Progenitor cell of endocrine pancreas (in vitro differentiated cells): ENCODE results near the gene KRT24. TPM values are rescaled to one million over a fixed set of nuclear protein-coding genes. Genes with fewer than 3 reads are reported as not detected.

Experiments used
- DNase-seq: peaks from one replicate; pipeline ENCODE4 v3.0.0; 2021; ENCODE audit warnings: low spot score; ENCODE audit not compliant: unreplicated experiment
- H3K27ac Mint-ChIP-seq: 2 replicates; pipeline ENCODE4 v1.8.0; 2021; ENCODE audit warnings: mild to moderate bottlenecking, moderate library complexity, mixed read lengths
- H3K27me3 Mint-ChIP-seq: 2 replicates; pipeline ENCODE4 v1.8.0; 2021; ENCODE audit warnings: mixed read lengths
- H3K36me3 Mint-ChIP-seq: 2 replicates; pipeline ENCODE4 v1.8.0; 2022; ENCODE audit warnings: mixed read lengths; ENCODE audit not compliant: insufficient read depth
- H3K4me1 Mint-ChIP-seq: 2 replicates; pipeline ENCODE4 v1.8.0; 2021; ENCODE audit warnings: low read depth, mixed read lengths
- H3K4me3 Mint-ChIP-seq: 2 replicates; pipeline ENCODE4 v1.8.0; 2021; ENCODE audit warnings: low read depth, mild to moderate bottlenecking, moderate library complexity, mixed read lengths
- H3K9me3 Mint-ChIP-seq: 2 replicates; pipeline ENCODE4 v1.8.0; 2021; ENCODE audit warnings: low read depth, mixed read lengths
- CTCF ChIP-seq: fragments of 200-600 bp; sonication (generic); IDR thresholded peaks from one replicate; pipeline ENCODE4 v1.5.0; 2021; ENCODE audit warnings: antibody characterized with exemption, mild to moderate bottlenecking; ENCODE audit not compliant: unreplicated experiment
- total RNA-seq: library from RNA; stranded (reverse); gene quantifications from 2 replicates; pipeline ENCODE4 v1.2.1, GENCODE V29; 2021

KRT24 gene
- total RNA-seq, 1 donor from 2014 or later = not detected

DNA sequence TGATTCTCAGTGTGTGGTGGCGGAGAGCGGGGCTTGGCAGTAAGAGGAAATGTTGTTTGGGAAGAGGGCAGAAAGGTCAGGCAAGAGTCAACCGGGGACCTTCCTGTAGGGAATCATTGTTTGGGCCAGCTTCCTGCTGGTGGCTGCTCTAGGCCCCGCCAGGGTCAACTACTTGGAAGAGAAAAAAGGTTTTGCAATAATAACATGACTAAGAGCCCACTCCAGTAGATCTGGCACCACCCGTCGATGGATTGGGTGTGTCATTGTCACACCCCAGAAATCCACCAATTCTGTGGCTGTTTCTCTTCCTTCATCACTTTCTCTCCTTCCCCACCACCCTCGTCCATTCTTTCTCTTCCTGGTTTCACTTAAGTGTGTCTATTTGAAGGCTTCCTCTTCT is 4.2 kb upstream of the KRT24 start:
- H3K4me3 Mint-ChIP-seq = no peak overlapping the region
- no peak overlapping the region for H3K27ac Mint-ChIP-seq
- no peaks in the 10 kb centered on the region for H3K9me3 Mint-ChIP-seq
- H3K4me1 Mint-ChIP-seq = no peaks in the 10 kb centered on the region
- no peaks in the 10 kb centered on the region for H3K36me3 Mint-ChIP-seq
- H3K27me3 Mint-ChIP-seq = peaks cover 2% of the 10 kb centered on the region
- no peak for DNase-seq
- TF ChIP-seq CTCF = no peak

DNA sequence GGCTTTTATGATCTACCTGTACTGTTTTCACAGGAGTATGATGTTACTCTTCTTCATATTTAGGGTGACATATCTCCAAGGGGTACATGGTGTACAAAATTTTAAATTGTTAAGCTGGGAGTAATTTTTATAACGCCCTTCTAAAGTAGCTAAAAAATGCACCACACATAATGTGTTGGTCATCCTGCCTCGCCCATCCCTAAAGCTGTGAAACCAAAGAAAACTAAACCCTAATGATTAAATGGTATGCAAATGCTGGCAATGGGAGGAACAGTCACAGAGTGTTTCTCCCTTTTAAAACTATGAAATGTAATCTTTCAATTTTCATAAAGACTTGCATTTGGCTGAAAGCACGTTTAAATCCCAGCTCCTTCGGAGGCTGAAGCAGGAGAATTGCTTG is 2.0 kb upstream of the KRT24 start:
- DNase-seq = no peak
- Mint-ChIP-seq H3K36me3 (no peaks in the 10 kb centered on the region), H3K27me3 (peaks cover 2% of the 10 kb centered on the region), H3K9me3 (no peaks in the 10 kb centered on the region), H3K4me1 (no peaks in the 10 kb centered on the region), H3K4me3 (no peak overlapping the region), H3K27ac (no peak overlapping the region)
- no peak for TF ChIP-seq CTCF

DNA sequence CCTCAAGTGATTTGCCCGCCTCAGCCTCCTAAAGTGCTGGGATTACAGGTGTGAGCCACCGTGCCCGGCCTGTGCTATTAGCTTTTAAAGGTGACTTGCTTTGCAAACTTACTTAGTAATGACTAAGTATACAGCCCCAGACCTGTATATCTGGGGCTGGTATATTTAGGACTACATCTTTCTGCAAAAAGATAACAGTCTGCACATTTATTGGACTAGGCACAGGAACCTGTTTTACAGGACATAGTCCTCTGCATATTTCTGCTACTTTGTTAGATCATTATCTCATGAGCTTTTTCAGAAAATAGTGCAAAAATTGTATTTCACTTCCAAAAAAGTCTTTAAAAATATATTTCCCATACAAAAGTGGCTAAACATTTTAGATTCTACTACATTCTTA is 1.3 kb downstream of the KRT24 start:
- H3K9me3 Mint-ChIP-seq = no peaks in the 10 kb centered on the region
- no peak for DNase-seq

GRCh38 chr17:40699853-40700252 is 3.7 kb downstream of the KRT24 start:
- Mint-ChIP-seq H3K9me3 (no peaks in the 10 kb centered on the region), H3K4me1 (peaks cover 21% of the 10 kb centered on the region), H3K27me3 (peaks cover 2% of the 10 kb centered on the region), H3K27ac (no peak overlapping the region), H3K36me3 (no peaks in the 10 kb centered on the region), H3K4me3 (no peak overlapping the region)
- no peak for TF ChIP-seq CTCF
- no peak for DNase-seq

More for the DNA sequence above, 1.3 kb downstream of the KRT24 start:
- H3K36me3 Mint-ChIP-seq = no peaks in the 10 kb centered on the region
- peaks cover 6% of the 10 kb centered on the region for H3K4me1 Mint-ChIP-seq
- H3K27me3 Mint-ChIP-seq = peaks cover 2% of the 10 kb centered on the region
- no peak overlapping the region for H3K27ac Mint-ChIP-seq
- H3K4me3 Mint-ChIP-seq = no peak overlapping the region
- no peak for TF ChIP-seq CTCF

DNA sequence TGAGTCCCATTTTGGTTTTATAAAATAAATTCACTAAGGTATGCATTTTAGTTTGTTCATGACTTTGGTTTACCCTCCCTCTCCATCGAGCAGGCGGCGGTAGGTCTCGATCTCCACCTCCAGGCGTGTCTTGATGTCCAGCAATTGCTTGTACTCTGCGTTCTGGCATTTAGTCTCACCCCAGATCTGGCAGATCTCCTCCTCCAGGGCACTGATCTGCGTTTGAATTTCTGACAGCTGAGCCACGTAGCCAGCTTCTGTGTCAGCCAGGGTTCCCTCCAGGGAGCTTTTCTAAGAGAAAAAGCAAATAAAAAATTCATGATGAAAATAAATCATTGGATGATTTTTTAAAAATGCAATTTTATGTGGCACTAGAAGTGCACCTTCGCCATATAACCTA is 4.2 kb downstream of the KRT24 start:
- no peak for DNase-seq
- Mint-ChIP-seq H3K36me3 (no peaks in the 10 kb centered on the region), H3K27ac (no peak overlapping the region), H3K4me3 (no peak overlapping the region), H3K9me3 (no peaks in the 10 kb centered on the region), H3K27me3 (no peaks in the 10 kb centered on the region), H3K4me1 (peaks cover 25% of the 10 kb centered on the region)
- no peak for TF ChIP-seq CTCF
